Calu3 (cell line): ENCODE results near the gene PAQR5. TPM values are rescaled to one million over a fixed set of nuclear protein-coding genes. Genes with fewer than 3 reads are reported as not detected.

Experiments
- BruUV-seq: library from RNA; stranded (reverse); fragments of 400-500 nt; replicated peaks from 2 replicates; lab custom pipeline; 2021; lab: Mats Ljungman, UMichigan
- CTCF ChIA-PET: fragments of 300-600 bp; sonication (Branson Sonifier 250); formaldehyde crosslinking; loops from one replicate; lab custom pipeline; 2022; ENCODE audit warnings: antibody characterized with exemption; lab: Charles Lee
- DNase-seq: peaks from one replicate; pipeline ENCODE4 v3.0.0; 2022
- H3K27ac Mint-ChIP-seq: one replicate; pipeline ENCODE4 v1.8.0; 2022; ENCODE audit warnings: mixed read lengths; ENCODE audit not compliant: unreplicated experiment
- H3K27me3 Mint-ChIP-seq: one replicate; pipeline ENCODE4 v1.8.0; 2022; ENCODE audit warnings: mixed read lengths; ENCODE audit not compliant: unreplicated experiment
- H3K36me3 Mint-ChIP-seq: one replicate; pipeline ENCODE4 v1.8.0; 2022; ENCODE audit warnings: mild to moderate bottlenecking, moderate library complexity, mixed read lengths; ENCODE audit not compliant: insufficient read depth, unreplicated experiment
- H3K4me1 Mint-ChIP-seq: one replicate; pipeline ENCODE4 v1.8.0; 2022; ENCODE audit warnings: mild to moderate bottlenecking, low read depth, mixed read lengths; ENCODE audit not compliant: unreplicated experiment
- H3K4me3 Mint-ChIP-seq: one replicate; pipeline ENCODE4 v1.8.0; 2022; ENCODE audit warnings: mild to moderate bottlenecking, low read depth, moderate library complexity, mixed read lengths; ENCODE audit not compliant: unreplicated experiment
- H3K9me3 Mint-ChIP-seq: one replicate; pipeline ENCODE4 v1.8.0; 2022; ENCODE audit warnings: low read depth, mixed read lengths; ENCODE audit not compliant: unreplicated experiment
- CTCF ChIP-seq: fragments of 200-600 bp; IDR thresholded peaks from one replicate; pipeline ENCODE4 v1.8.0; 2022; ENCODE audit warnings: antibody characterized with exemption; ENCODE audit not compliant: unreplicated experiment
- intact Hi-C: fragments of 100-400 bp; cut with micrococcal nuclease; formaldehyde crosslinking; loops from one replicate; pipeline ENCODE4 v1.10.0; 2022; ENCODE audit not compliant: unreplicated experiment
- total RNA-seq: library from RNA; stranded (reverse); gene quantifications from 2 replicates; pipeline ENCODE4 v1.2.3, GENCODE V29; 2022

The PAQR5 gene
- total RNA-seq, 1 experiment from 2014 or later, result 1.8 TPM

- intact Hi-C loops, result no loop called here
- Mint-ChIP-seq H3K9me3 (no peaks in the 10 kb centered on the region), H3K4me1 (no peaks in the 10 kb centered on the region), H3K27ac (no peak overlapping the region), H3K36me3 (no peaks in the 10 kb centered on the region), H3K27me3 (no peaks in the 10 kb centered on the region), H3K4me3 (no peak overlapping the region)
- no TSS peak for BruUV-seq
- DNase-seq, result no peak
- no peak for TF ChIP-seq CTCF
- CTCF ChIA-PET, result interaction anchor here (0.7 kb wide), 1 partner anchor 24 kb away, joined by 4 read pairs; no protein-coding TSS in a partner anchor
Observed at GRCh38 chr15:69342460-69343076, 43.9 kb downstream of the PAQR5 start.

GRCh38 chr15:69343133-69343532, 44.4 kb downstream of the PAQR5 start:
- Mint-ChIP-seq H3K27ac (no peak overlapping the region), H3K4me1 (no peaks in the 10 kb centered on the region), H3K4me3 (no peak overlapping the region), H3K9me3 (no peaks in the 10 kb centered on the region), H3K36me3 (no peaks in the 10 kb centered on the region), H3K27me3 (no peaks in the 10 kb centered on the region)
- TF ChIP-seq CTCF, result no peak
- intact Hi-C loops, result no loop called here
- CTCF ChIA-PET, result no interaction called here
- no peak for DNase-seq
- BruUV-seq, result no TSS peak

- H3K27me3 Mint-ChIP-seq, result no peaks in the 10 kb centered on the region
- no peak overlapping the region for H3K27ac Mint-ChIP-seq
- BruUV-seq, result no TSS peak
- CTCF ChIA-PET, result no interaction called here
- DNase-seq, result no peak
- peak; percentile 19 for TF ChIP-seq CTCF
- H3K36me3 Mint-ChIP-seq, result no peaks in the 10 kb centered on the region
- intact Hi-C loops, result no loop called here
- no peaks in the 10 kb centered on the region for H3K9me3 Mint-ChIP-seq
- no peak overlapping the region for H3K4me3 Mint-ChIP-seq
- no peaks in the 10 kb centered on the region for H3K4me1 Mint-ChIP-seq
Observed at GRCh38 chr15:69344238-69344637, 45.5 kb downstream of the PAQR5 start.

- DNase-seq, result no peak
- intact Hi-C loops, result no loop called here
- Mint-ChIP-seq H3K27ac (no peak overlapping the region), H3K4me1 (no peaks in the 10 kb centered on the region), H3K36me3 (no peaks in the 10 kb centered on the region), H3K9me3 (no peaks in the 10 kb centered on the region), H3K27me3 (no peaks in the 10 kb centered on the region), H3K4me3 (no peak overlapping the region)
- no peak for TF ChIP-seq CTCF
- BruUV-seq, result no TSS peak
- CTCF ChIA-PET, result interaction anchor here (0.6 kb wide), 1 partner anchor 1237 kb away, joined by 3 read pairs; no protein-coding TSS in a partner anchor
Observed at GRCh38 chr15:69346112-69346511, 47.4 kb downstream of the PAQR5 start.
